HG03280 (cell line): ENCODE measurements around the gene CRIP3.

ENCODE experiments used
- ATAC-seq: cut with Tn5 transposase; IDR thresholded peaks from one replicate; pipeline ENCODE4 v1.9.1; 2021; ENCODE audit warnings: mild to moderate bottlenecking, moderate library complexity; ENCODE audit not compliant: unreplicated experiment

The CRIP3 gene

DNA sequence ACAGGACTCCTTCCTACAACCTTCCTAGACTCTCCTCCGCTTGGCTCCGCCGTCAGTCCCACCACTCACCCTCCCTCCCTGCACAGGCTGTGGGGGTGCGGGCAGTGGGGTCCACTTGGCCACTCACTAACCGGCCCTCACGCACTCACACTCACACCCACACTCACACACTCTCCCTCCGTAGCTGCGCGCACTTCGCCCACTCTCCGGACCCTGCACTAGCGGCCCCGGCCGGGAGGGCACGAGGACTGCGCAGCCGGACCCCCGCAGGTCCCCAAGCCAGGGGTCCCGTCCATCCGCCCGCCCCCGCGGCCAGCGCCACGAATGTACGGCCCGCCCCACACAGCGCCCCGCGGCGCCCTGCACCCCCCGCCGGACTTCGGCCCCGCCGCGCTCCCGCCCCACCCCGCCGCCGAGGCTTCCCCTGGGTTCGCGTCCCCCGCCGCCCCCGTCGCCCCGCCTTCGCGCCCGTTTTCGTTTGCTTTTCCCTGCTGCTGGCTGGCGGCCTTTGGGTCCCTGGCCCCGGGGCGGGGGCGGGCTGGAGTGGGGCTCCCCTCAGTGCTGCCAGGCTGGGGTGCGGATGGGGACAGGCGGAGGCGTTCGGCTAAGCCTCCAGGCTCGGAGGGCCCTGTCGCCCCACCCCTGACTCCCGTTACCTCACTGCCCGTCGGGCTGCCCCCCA lies 33.6 kb downstream of the CRIP3 start:
- ATAC-seq = no peak

DNA sequence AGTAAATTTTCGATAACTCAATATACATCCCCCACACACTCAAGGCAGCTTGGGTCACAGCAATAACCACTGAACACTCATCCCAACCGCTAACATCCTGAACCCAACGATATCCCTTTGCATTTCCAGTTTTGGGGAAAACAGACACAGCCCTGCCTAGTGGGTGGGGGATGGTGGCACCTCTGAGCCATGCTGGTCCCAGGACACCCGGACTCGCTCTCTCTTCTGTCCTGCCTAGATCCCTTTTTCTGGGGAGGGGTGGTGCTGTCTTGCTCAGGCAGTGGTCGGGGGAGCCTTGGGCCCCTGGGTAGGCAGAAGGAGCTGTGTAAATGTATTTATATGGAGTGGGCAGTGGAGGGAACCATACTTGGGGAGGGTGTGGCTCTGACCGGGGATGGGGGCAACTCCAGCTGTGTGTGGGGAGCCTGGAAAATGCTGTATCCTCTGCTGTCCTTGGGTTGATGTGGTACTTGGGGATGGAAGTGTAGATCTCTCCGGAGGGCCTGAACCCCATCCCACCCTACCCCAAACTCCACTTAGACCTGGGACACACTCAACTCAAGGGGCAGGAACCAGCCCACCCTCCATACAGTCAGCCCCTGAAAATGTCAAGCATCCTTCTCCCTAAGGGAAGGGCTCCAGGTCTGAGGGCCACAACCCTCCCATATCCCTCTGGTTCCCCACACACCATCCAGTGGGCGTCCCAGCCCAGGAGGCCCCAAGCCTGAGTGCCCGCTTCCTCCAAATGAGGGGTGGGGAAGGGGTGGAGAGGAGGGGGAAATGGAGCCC lies 34.3 kb downstream of the CRIP3 start:
- ATAC-seq = no peak

DNA sequence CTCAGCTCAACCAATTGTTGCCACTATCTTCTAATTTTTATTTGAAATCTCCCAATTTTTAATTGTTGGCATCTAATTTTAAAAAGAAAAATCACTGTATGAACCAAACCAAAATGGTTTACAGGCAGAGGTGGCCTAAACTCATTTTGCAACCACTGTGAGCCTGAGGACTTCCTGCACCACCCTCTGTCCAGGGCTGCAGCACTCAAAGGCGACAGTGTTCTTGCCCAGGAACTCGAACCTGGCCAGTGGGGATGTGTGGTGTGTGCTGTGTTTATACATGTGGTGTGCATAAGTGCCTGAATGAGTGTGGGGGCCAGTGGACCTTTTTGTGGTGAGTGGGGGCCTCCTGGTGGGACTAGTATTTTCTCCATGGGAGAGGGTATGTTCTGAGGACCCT lies 34.9 kb downstream of the CRIP3 start:
- ATAC-seq = no peak

DNA sequence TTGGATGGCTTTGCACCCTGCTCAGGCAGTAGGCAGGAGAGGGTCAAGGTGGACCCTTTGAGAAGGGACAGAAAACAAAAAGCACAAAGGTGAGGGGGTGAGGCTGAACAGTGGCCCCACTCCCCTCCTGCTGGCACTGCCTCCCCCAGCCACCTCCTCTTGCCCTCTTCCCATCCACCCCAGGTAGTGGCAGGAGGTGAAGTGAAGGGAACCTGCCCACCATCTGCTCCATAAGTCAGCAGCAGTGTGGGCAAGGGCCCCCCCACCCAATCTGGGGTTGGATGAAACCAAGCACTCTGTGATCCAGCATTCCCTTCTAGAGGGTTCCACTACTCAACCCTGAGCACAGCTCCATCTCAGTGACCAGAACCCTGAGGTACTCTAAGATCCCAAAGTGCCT lies 36.7 kb downstream of the CRIP3 start:
- ATAC-seq = no peak

DNA sequence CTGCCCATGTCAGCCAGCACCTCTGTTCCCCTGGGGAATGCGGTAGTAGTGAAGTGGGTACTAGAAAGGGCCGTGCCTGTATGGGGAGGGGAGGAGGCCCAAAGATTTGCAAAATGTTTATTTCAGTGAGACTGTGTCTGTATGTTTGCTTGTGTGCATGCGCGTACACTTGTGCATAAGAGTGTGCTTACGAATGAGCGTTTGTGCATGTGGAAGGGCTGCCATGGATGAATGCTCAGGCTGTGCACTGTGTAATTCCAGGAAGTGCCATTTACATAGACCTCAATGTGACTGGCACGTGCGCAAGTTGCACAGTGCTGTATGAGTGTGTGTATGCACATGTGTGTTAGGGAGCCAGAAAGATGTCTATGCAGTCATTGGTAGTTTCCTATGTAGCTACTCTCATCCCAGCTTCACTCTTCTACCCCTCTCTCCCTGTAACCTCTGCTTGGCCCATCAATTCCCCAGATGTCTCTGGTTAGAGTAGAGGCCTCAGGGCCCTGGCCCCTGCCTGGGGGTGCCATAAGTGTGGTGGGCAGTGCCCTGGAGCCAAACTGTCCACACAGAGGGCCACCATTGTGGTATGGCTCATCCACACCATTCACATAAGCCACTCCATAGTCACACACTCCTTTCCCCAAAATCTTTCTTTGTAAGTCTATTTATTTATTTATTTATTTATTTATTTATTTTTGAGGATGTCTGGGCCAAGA lies 37.4 kb downstream of the CRIP3 start:
- no peak for ATAC-seq

DNA sequence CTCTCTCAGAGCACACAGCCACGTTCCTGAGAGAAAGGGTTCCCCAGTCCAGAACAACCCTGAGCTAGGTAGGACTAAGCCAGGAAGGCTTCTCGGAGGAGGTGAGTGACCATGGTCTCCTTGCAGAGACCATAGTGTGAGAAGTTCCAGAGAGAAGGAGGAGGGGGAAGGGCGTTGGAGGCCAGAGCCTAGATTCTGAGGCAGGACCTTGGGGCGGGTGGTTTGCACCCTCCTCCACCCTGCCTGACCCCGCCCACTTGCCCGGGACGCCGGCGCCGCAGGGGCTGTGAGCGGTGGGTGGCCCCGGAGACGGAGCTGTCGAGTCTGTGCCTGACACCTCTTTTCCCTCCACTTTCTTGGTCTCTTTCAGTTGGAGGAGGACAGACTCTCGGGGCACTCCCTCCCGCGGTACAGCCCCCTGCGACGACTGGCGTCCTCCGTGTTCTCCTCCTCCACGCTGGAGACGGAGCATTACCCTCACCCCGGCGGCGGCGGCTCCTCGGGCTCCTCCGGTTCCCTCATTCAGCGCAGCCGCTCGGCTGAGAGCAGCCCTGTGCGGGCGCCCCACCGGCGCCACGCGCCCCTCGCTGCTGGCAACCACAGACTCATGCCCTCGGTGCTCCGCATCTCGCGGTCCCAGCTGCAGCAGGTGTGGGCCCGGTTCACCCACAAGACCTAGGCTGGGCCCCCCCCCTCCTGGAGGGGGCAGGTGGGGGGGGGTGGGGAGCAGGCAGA lies 39.2 kb downstream of the CRIP3 start:
- ATAC-seq = no peak

DNA sequence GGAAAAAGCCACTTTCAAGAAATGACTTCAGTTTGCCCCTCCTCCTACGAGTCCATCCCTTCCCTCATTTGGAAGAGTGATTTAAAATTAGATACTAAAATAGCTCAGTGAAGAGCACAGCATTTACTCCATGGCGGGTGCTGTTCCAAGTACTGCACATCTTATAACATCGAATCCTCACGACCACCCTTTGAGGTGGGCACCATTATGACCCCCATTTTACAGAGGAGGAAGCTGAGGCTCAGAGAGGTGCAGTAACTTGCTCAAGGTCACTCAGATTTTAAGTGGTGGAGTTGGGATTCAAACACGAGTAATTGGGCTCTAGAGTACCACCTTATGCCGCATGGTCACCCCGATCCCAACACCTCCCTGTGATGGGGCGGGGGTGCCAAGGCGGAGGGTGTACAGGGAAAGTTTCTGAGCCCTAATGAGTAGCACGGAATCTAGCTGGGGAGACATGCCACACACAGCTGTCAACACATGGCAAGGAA lies 39.8 kb downstream of the CRIP3 start:
- no peak for ATAC-seq

DNA sequence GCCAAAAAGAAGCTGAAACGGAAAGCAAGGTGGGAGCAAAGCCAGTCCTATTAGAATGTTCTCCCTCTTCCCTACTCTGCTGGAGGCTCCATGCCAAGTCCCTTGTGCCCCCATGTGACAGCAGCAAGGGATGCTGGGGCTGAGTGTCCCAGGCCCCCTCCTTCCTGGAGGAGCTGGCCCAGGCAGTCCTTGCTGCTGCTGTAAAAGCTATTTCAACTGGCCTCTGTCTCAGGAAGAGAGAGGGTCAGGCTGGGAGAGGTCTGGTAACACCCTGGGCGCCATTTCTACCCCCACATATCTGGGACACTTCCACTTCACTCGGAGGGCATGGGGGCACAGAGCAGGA lies 40.3 kb downstream of the CRIP3 start:
- no peak for ATAC-seq

DNA sequence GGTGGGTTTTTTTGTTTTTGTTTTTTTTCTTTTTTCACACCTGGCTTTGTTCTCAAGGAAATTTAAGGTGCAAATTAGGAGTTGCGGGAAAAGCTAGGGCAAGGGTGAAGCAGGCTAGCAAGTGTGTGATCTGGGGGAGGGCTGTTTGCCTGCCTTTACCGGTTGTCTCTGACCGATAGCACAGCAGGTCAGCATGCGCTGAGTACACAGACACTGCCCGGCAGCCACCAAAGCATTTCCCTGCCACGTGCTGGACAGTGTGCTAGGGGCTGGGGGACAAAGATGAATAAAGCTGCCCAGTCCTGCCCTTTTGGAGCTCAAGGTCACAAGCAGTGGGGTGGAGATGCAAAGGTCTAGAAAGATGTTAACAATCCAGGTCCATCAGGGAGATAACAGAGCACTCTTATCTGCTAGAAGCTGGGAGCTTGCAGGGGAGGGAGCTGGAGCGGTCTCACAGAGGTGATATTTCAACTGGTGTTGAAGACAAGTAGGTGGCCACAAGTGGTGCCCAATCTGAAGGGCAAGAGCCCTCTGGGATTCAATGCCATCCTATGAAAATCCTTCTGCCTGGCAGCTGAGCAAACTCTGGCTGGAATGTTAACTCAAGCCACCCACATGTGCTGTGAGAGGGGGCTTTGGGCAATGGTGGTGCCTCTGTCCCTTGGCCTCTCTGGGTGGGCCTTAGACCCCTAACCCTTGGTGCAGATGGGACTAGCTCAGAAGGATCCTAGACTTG lies 40.8 kb downstream of the CRIP3 start:
- no peak for ATAC-seq

DNA sequence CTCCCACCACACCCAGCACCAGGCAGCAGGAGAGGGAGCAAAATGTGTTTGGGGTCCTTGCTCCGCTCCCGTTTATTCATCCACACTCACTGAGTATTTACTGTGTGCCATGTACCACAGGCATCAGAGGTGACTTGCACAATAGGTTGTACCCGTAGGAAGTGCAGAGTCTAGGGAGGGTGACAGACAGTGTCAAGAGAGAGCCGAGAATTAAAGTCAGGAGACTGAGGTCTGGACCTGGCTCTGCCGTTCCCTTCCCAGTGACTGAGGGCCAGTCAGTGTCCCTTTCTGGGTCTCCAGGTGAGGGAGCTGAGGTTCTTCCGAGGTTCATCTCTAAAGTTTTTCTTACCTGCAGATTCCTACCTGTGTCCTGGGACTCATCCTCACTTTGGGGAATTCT lies 43.1 kb downstream of the CRIP3 start:
- no peak for ATAC-seq

DNA sequence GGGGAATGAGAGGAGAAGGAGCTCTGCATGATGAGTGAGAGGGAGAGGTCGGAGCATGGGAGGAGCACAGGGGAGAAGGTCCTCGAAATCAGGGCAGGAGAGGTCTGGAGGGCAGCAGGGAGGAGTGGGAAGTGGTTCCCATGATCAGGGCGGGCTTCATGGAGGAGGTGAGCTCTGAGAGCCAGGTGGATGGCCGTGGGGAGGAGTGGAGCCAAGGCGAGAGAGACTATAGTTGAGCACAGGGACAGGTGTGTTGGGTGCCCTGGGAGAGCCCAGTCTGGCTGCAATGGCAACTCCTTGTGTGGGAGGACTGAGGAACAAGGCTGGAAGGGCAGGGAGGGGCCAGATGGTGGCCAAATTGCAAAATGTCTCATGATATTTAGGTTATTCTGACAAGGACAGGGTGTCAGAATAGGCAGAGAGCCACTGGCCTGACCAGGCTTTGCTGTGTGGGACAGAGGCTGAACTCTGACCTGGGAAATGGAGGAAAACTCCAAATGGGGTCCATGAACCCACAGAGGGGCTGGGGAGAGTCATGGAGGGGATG lies 44.0 kb downstream of the CRIP3 start:
- no peak for ATAC-seq

DNA sequence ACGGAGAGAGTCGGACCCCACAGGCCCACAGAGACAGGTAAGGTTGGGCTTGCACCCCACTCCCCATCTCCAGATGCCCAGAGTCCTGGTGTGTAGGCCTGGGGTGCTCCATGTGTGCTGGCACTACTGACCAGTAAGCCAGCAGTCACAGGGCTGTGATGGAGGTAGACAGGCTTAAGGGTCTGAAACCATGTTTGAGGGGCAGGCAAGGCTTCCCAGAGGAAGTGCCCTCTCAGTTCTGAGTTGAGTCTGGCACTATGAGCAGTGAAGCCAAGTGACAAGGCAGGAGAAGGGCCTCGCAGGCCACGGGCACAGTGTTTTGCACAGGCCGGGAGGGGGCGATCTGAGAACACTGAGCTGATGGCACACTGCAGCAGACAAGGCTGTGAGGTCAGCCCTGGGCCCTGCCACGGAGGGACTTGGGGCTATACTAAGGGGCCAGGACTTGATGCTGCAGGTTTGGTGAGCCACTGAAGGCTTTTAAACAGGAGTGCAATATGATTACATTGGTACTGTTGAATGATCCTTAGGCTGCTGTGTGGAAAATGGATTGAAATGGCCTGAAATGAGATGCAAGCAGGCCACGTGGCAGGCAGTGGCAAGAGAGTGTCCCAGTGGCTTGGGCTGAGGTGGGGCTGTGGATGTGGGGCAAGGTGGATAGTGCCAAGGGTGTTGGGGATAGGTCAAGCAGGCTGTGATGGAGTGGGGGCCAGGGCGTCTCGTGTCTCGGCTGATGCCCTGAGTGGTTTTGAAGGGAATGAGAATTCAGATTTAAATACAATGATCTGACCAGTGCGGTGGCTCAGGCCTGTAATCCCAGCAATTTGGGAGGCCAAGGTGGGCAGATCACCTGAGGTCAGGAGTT lies 45.1 kb downstream of the CRIP3 start:
- ATAC-seq = peak; percentile 74

DNA sequence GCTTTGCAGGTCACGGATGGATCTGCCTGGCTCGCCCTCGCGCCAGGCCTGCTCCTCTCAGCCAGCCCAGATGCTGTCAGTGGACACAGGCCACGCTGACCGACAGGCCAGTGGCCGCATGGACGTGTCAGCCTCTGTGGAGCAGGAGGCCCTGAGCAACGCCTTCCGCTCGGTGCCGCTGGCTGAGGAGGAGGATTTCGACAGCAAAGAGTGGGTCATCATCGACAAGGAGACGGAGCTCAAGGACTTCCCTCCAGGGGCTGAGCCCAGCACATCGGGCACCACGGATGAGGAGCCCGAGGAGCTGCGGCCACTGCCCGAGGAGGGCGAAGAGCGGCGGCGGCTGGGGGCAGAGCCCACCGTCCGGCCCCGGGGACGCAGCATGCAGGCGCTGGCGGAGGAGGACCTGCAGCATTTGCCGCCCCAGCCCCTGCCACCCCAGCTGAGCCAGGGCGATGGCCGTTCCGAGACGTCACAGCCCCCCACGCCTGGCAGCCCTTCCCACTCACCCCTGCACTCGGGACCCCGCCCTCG lies 45.8 kb downstream of the CRIP3 start:
- no peak for ATAC-seq

DNA sequence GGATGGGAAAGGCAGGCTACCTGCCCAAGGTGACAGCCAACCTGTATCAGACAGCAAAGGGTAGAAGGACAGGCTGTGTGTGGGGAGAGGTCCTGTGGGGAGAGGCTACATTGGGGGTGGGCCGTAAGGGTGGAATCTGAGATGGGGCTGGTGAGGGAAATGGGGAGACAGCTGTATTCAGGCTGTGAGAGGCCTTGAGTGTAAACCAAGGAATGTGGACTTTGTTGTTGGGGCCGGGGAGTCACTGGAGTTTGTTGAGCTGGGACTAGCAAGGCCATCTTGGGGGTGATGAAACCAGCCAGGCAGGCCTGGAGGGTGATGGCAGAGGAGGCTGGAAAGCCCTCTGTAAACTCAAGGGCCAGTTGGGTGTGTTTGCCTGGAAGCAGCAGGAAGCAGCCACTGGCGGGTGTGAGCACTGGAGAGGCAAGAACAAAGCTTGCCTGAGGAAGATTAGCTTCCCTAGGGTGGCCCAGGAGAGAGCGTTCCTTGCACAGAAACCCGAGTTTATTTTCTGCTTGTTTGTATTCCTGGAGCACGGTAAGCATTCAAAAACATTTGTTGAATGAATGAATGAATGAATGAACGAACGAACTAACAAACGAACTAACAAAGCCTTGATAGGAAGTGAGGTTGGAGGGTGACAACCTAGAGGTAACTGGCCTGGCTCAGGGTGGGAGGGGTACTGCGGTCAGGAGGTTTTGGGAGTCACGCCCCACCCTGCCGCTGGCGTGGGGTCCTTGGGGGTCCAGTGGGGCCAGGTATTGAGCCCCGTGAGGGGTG lies 46.4 kb downstream of the CRIP3 start:
- ATAC-seq = no peak

DNA sequence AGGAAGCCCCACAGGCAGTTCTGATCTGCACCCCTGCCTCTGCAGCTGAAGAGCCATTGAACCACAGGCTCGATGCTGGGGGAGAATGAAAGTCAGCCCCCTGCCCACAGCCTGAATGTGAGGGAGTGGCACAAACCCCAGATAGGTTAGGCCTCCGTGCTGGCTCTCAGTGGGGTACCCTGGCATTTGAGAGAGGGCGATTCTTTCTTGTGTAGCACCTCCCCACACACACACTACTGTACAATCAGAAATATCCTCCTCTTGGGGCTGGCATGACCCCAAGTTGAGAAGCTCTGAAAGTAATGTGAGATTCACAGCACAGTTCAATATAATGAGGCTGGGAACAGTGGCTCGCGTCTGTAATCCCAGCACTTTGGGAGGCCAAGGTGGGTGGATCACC lies 47.4 kb downstream of the CRIP3 start:
- ATAC-seq = no peak

DNA sequence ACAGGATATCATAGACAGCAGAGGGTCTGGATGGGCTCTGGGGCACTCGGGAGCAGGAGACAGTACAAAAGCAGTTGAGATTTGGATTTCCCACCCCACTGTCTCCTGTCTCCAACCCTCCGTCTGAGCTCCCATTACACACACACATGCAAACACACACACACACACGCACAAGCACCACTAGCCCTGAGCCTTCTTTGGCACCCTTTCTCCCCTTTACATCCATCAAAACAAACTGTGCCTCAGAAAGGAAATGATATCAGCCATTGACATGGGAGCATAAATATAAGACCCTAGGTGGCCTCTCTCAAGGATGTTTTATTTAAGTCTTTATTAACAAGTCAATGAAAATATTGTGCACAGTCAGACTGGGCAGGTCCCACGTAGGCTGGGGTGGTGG lies 47.8 kb downstream of the CRIP3 start:
- no peak for ATAC-seq

DNA sequence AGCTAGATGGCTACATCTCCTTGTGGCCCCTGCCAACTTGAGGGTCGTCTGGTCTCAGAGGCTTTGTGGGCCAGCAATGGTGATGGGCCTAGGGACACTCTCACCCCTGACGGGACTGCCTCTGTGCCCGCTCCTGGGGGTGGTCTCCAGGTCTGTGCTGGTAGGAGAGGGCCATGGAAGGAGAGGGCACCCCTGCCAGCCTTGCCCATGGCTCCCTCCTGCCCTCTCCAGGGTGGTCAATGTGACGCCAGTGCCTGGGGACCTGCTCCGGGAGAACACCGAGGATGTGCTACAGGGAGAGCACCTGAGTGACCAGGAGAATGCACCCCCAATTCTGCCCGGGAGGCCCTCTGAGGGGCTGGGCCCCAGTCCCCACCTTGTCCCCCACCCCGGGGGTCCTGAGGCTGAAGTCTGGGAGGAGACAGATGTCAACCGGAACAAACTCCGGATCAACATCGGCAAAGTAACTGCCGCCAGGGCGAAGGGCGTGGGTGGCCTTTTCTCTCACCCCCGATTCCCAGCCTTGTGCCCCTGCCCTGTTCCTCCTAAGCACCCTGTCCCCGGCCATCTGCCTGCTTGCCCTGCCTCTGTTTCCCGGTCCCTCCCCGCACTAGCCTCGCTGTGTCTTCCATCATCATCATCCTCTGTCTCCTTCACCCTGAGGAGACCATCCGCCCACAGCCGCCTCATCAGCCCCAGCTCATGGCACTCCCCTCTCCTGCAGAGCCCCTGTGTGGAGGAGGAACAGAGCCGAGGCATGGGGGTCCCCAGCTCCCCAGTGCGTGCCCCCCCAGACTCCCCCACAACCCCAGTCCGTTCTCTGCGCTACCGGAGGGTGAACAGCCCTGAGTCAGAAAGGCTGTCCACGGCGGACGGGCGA lies 49.6 kb downstream of the CRIP3 start:
- ATAC-seq = no peak
